Measurements from ENCODE around the gene FAM13C. TPM values are rescaled to one million over a fixed set of nuclear protein-coding genes. Genes with fewer than 3 reads are reported as not detected.

FAM13C gene
- total RNA-seq, 4 donors from 2014 or later = 45.1 to 62.9 (median 53.1) TPM

DNA sequence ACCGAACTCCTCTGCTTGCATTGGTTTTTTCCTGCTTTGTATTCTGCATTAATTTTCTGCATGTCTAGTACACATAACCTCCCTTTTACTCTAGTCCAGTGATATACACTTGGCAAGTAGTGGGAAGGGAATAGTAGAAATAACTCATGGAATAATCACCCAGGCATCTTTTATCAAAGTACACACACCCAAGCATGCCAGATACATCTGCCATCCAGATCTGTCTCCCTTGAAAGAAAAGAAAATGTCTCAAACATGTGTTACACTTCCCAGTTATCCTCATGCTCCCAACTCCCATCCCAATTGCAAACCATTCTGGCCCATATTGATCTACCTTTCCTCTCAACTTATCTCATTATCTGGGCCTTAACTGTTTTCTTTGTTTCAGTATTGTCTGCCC is 106.9 kb downstream of the FAM13C start:
- intact Hi-C loops (cut with DNase I) = no loop called here
- TF ChIP-seq, protein P1, sequence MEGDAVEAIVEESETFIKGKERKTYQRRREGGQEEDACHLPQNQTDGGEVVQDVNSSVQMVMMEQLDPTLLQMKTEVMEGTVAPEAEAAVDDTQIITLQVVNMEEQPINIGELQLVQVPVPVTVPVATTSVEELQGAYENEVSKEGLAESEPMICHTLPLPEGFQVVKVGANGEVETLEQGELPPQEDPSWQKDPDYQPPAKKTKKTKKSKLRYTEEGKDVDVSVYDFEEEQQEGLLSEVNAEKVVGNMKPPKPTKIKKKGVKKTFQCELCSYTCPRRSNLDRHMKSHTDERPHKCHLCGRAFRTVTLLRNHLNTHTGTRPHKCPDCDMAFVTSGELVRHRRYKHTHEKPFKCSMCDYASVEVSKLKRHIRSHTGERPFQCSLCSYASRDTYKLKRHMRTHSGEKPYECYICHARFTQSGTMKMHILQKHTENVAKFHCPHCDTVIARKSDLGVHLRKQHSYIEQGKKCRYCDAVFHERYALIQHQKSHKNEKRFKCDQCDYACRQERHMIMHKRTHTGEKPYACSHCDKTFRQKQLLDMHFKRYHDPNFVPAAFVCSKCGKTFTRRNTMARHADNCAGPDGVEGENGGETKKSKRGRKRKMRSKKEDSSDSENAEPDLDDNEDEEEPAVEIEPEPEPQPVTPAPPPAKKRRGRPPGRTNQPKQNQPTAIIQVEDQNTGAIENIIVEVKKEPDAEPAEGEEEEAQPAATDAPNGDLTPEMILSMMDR (IDR thresholded peaks at IDR 0.05) = no peak
- TF ChIP-seq POLR2A (IDR thresholded peaks at IDR 0.05; ENCODE audit: low read depth) (no peak), EP300 (IDR thresholded peaks at IDR 0.05) (no peak), POLR2AphosphoS5 (IDR thresholded peaks at IDR 0.05) (no peak)
- no peak for DNase-seq (ENCODE audit: extremely low spot score)
- Histone ChIP-seq H3K36me3 (peaks cover 18 to 48% (median 30%) of the 10 kb centered on the region in 4 donors), H3K4me1 (peaks cover 0 to 15% (median 10%) of the 10 kb centered on the region in 4 donors), H3K9me3 (no peaks in the 10 kb centered on the region), H3K4me3 (no peak overlapping the region), H3K27me3 (no peaks in the 10 kb centered on the region), H3K27ac (replicated peaks in 1 of 4) (no peak overlapping the region)
- WGBS = 100% methylated on average over 1 of the region's 1 CpG

DNA sequence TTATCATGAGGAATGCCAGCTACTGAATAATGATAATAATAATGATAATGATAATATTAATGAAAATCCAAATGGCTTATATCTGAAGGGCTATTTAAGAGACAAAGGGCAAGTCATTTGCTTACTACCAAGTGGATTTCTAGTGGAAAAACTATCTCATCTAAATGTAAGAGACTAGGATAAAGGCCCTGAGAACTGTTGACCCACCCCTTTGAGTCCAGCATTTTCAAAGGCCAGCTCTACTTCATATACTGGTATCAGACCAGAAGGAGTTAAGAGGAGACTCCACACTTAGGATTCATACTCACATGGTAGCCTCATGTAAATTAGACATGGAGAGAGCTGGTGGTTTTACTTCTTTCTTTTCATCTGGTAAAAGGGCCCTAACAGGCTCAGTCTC is 109.9 kb downstream of the FAM13C start:
- Histone ChIP-seq H3K9me3 (no peaks in the 10 kb centered on the region), H3K4me1 (peaks cover 0 to 12% (median 9%) of the 10 kb centered on the region in 4 donors), H3K4me3 (no peak overlapping the region), H3K27ac (replicated peaks in 1 of 4) (no peak overlapping the region), H3K27me3 (no peaks in the 10 kb centered on the region), H3K36me3 (peaks cover 21 to 69% (median 32%) of the 10 kb centered on the region in 4 donors)
- DNase-seq (ENCODE audit: extremely low spot score) = no peak
- intact Hi-C loops (cut with DNase I) = no loop called here
- TF ChIP-seq POLR2A (IDR thresholded peaks at IDR 0.05; ENCODE audit: low read depth) (no peak), POLR2AphosphoS5 (IDR thresholded peaks at IDR 0.05) (no peak), EP300 (IDR thresholded peaks at IDR 0.05) (no peak)
- TF ChIP-seq, protein P1 (IDR thresholded peaks at IDR 0.05) = no peak

DNA sequence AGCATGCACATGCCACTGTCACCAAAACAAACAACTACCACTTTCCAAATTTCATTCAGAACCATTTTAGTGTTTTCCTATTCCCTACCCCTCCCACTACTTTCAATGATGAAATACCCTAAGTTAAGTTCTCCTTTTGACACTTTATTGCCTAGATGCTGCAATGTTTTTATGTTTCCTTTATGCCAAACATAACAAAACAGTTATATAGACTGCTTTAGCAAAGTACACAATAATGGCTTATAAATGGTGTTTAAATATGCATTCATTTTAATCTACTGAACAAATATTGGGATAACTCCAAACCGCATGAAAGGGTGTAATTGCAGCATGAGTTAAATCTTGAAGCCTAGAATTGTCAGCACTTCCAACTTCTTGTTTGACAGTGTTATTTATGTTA is 116.7 kb downstream of the FAM13C start:
- H3K27me3 ChIP-seq = no peaks in the 10 kb centered on the region
- intact Hi-C loops (cut with DNase I) = no loop called here
- WGBS = 85% methylated on average over 1 of the region's 1 CpG

DNA sequence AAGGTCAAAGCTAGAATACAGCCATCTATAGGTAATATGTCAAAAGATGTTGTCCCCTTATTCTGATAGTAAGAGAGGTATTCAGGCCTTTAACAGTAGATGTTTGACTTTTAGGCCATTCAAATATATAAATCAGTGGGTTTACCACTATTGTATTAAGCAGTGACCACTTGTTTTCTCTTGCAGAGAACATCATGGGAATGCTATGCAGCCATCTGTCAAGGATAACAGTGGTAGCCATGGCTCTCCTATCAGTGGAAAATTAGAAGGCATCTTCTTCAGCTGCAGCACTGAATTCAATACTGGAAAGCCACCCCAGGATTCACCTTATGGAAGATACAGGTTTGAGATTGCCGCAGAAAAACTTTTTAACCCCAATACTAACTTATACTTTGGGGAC is 117.5 kb downstream of the FAM13C start:
- no peak for DNase-seq (ENCODE audit: extremely low spot score)
- H3K27ac ChIP-seq (replicated peaks in 1 of 4) = no peak overlapping the region
- WGBS = 100% methylated on average over 1 of the region's 1 CpG
- no peaks in the 10 kb centered on the region for H3K27me3 ChIP-seq
- H3K36me3 ChIP-seq = peaks cover 0 to 41% (median 5%) of the 10 kb centered on the region in 4 donors
- TF ChIP-seq EP300 (IDR thresholded peaks at IDR 0.05) (no peak), POLR2A (IDR thresholded peaks at IDR 0.05; ENCODE audit: low read depth) (no peak), POLR2AphosphoS5 (IDR thresholded peaks at IDR 0.05) (no peak)
- intact Hi-C loops (cut with DNase I) = no loop called here
- peaks cover 5 to 24% (median 17%) of the 10 kb centered on the region in 4 donors for H3K4me1 ChIP-seq
- H3K9me3 ChIP-seq = no peaks in the 10 kb centered on the region
- H3K4me3 ChIP-seq = no peak overlapping the region

More for the DNA sequence above, 116.7 kb downstream of the FAM13C start:
- DNase-seq (ENCODE audit: extremely low spot score) = no peak
- Histone ChIP-seq H3K27ac (replicated peaks in 1 of 4) (no peak overlapping the region), H3K4me1 (peaks cover 2 to 16% (median 12%) of the 10 kb centered on the region in 4 donors), H3K9me3 (no peaks in the 10 kb centered on the region), H3K36me3 (peaks cover 4 to 50% (median 7%) of the 10 kb centered on the region in 4 donors), H3K4me3 (no peak overlapping the region)
- TF ChIP-seq EP300 (IDR thresholded peaks at IDR 0.05) (no peak), POLR2A (IDR thresholded peaks at IDR 0.05; ENCODE audit: low read depth) (no peak), POLR2AphosphoS5 (IDR thresholded peaks at IDR 0.05) (no peak)
- TF ChIP-seq, protein P1 (IDR thresholded peaks at IDR 0.05) = no peak

DNA sequence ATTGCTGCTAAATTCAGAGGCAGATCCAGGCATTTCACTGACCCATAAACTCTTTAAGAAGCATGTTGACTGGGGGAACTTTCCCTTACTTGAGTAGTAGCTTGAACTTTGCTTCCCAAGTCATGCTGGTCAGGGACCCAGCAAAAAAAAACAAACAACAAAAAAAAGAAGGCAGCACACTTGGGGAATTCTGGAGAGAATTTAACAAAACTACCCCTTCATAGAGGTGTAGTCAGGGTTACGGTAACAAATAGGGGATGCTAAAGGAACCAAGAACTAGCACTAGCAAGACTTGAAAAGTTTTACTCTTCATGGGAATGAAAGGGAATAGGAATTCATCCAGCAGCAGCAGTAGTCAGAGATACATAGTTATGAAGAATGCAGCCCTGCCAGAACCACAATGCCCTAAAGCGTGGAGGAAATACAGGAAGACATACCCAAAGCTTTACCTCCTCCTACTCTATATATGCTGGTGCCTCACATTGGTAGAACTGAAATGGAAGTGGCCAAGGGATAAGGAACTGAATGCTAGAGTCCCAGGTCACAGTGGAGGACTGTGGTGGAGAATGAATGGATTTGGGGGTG is 118.6 kb downstream of the FAM13C start:
- Histone ChIP-seq H3K9me3 (no peaks in the 10 kb centered on the region), H3K36me3 (peaks cover 0 to 30% (median 5%) of the 10 kb centered on the region in 4 donors), H3K27me3 (no peaks in the 10 kb centered on the region), H3K4me3 (no peak overlapping the region), H3K27ac (replicated peaks in 1 of 4) (no peak overlapping the region), H3K4me1 (peaks cover 5 to 24% (median 17%) of the 10 kb centered on the region in 4 donors)
- TF ChIP-seq EP300 (IDR thresholded peaks at IDR 0.05) (no peak), POLR2AphosphoS5 (IDR thresholded peaks at IDR 0.05) (no peak)
- TF ChIP-seq, protein P1 (IDR thresholded peaks at IDR 0.05) = no peak
- 97% methylated on average over 2 of the region's 2 CpGs for WGBS
- intact Hi-C loops (cut with DNase I) = no loop called here
- DNase-seq (ENCODE audit: extremely low spot score) = no peak

All from esophagus muscularis mucosa (tissue), 4 donors.